CD14-positive monocyte (primary cell): ENCODE data around the gene PTPRN2. TPM values are rescaled to one million over a fixed set of nuclear protein-coding genes. Genes with fewer than 3 reads are reported as not detected.

Experiments
- DNase-seq, 3 donors: peaks; one replicate each; pipeline ENCODE4 v3.0.0-alpha.2; 2011 to 2022
- H2AFZ ChIP-seq: 2 replicates; pipeline ENCODE4 v1.6.0; 2012; ENCODE audit warnings: mild to moderate bottlenecking, low read depth, low read length, inconsistent platforms; ENCODE audit not compliant: insufficient read depth, poor library complexity, severe bottlenecking
- H3K27ac ChIP-seq, 2 donors: 1 replicate in 1 of 2; 2 replicates in 1 of 2; pipeline ENCODE4 v1.5.1; 2012 to 2013; ENCODE audit warnings: low read length in 2 of 2, control low read depth in 1 of 2, inconsistent platforms in 1 of 2, low read depth in 1 of 2, mild to moderate bottlenecking in 1 of 2
- H3K27me3 ChIP-seq, 2 donors: one replicate each; pipeline versions ENCODE4 v1.6.0 to v1.6.1; 2011 to 2013; ENCODE audit warnings: low read length in 2 of 2; ENCODE audit not compliant: control insufficient read depth in 2 of 2, insufficient read depth in 2 of 2
- H3K36me3 ChIP-seq, 2 donors: replicated peaks in 1 of 2; 1 replicate in 1 of 2; 2 replicates in 1 of 2; pipeline versions ENCODE4 v1.5.1 to v1.6.1; 2012 to 2013; ENCODE audit warnings: low read length in 2 of 2, control low read depth in 1 of 2, inconsistent platforms in 1 of 2, mild to moderate bottlenecking in 1 of 2; ENCODE audit not compliant: insufficient read depth in 2 of 2, control insufficient read depth in 1 of 2
- H3K4me1 ChIP-seq, 2 donors: 1 replicate in 1 of 2; 2 replicates in 1 of 2; pipeline versions ENCODE4 v1.5.1 to v1.6.1; 2012 to 2013; ENCODE audit warnings: low read length in 2 of 2, control low read depth in 1 of 2, inconsistent platforms in 1 of 2, mild to moderate bottlenecking in 1 of 2, moderate library complexity in 1 of 2; ENCODE audit not compliant: insufficient read depth in 2 of 2, control insufficient read depth in 1 of 2
- H3K4me2 ChIP-seq: replicated peaks from 2 replicates; pipeline ENCODE3; 2012; ENCODE audit warnings: low read length, moderate library complexity, mild to moderate bottlenecking; ENCODE audit not compliant: poor library complexity, severe bottlenecking; ENCODE audit errors: extremely low read depth
- H3K4me3 ChIP-seq, 3 experiments: fragments of 200-600 bp in 1 of 3; sonication (generic) in 1 of 3; replicated peaks in 1 of 3; 1 replicate in 2 of 3; 2 replicates in 1 of 3; pipeline ENCODE4 v1.5.1; 2011 to 2013; ENCODE audit warnings: low read length in 3 of 3, mild to moderate bottlenecking in 3 of 3, control low read depth in 2 of 3, low read depth in 2 of 3, inconsistent platforms in 1 of 3, moderate library complexity in 1 of 3
- H3K79me2 ChIP-seq: 2 replicates; pipeline ENCODE4 v1.6.0; 2012; ENCODE audit warnings: mild to moderate bottlenecking, control low read depth, inconsistent platforms, low read length, moderate library complexity; ENCODE audit not compliant: insufficient read depth
- H3K9ac ChIP-seq: 2 replicates; pipeline ENCODE4 v1.6.0; 2017; ENCODE audit warnings: low read length, mild to moderate bottlenecking; ENCODE audit not compliant: insufficient read depth, poor library complexity, severe bottlenecking
- H3K9me3 ChIP-seq, 2 donors: replicated peaks in 1 of 2; 1 replicate in 1 of 2; 2 replicates in 1 of 2; pipeline versions ENCODE4 v1.5.1 to v1.6.1; 2012 to 2013; ENCODE audit warnings: low read length in 2 of 2, control low read depth in 1 of 2; ENCODE audit not compliant: control insufficient read depth in 1 of 2, insufficient read depth in 1 of 2
- H4K20me1 ChIP-seq: 2 replicates; pipeline ENCODE4 v1.6.0; 2012; ENCODE audit warnings: mild to moderate bottlenecking, low read length, control low read depth, moderate library complexity; ENCODE audit not compliant: insufficient read depth
- H3K27ac Mint-ChIP-seq, 7 donors: one replicate each; pipeline ENCODE4 v1.8.0; 2020; ENCODE audit warnings: mild to moderate bottlenecking in 7 of 7, mixed read lengths in 7 of 7, moderate library complexity in 6 of 7, inconsistent platforms in 2 of 7
- H3K27me3 Mint-ChIP-seq, 3 donors: one replicate each; pipeline ENCODE4 v1.8.0; 2021 to 2022; ENCODE audit warnings: low read depth in 3 of 3, mild to moderate bottlenecking in 3 of 3, mixed read lengths in 3 of 3, moderate library complexity in 3 of 3, inconsistent platforms in 1 of 3
- H3K36me3 Mint-ChIP-seq, 2 donors: one replicate each; pipeline ENCODE4 v1.8.0; 2020; ENCODE audit warnings: mixed read lengths in 2 of 2, inconsistent platforms in 1 of 2, mild to moderate bottlenecking in 1 of 2
- H3K4me1 Mint-ChIP-seq: one replicate; pipeline ENCODE4 v1.8.0; 2020; ENCODE audit warnings: mild to moderate bottlenecking, mixed read lengths
- H3K4me3 Mint-ChIP-seq, 2 donors: one replicate each; pipeline ENCODE4 v1.8.0; 2020; ENCODE audit warnings: mild to moderate bottlenecking in 2 of 2, mixed read lengths in 2 of 2, moderate library complexity in 1 of 2
- H3K9me3 Mint-ChIP-seq, 7 donors: one replicate each; pipeline ENCODE4 v1.8.0; 2020 to 2022; ENCODE audit warnings: mixed read lengths in 7 of 7, mild to moderate bottlenecking in 6 of 7, moderate library complexity in 6 of 7, inconsistent platforms in 2 of 7
- CTCF ChIP-seq: fragments of 200-600 bp; IDR thresholded peaks from one replicate; pipeline ENCODE4 v1.8.0; 2022; ENCODE audit warnings: antibody characterized with exemption, mild to moderate bottlenecking
- WGBS: methylation state at CpG from one replicate; pipeline ENCODE4 v1.1.5; 2013; ENCODE audit warnings: missing lambda C conversion rate; ENCODE audit not compliant: insufficient coverage; 5-methylcytosine and 5-hydroxymethylcytosine counted together
- intact Hi-C, 2 donors: fragments of 100-400 bp; cut with micrococcal nuclease; formaldehyde crosslinking; loops; one replicate each; pipeline versions ENCODE4 v1.15.0 to v1.15.1; 2023
- polyA plus RNA-seq, 3 donors: library from polyadenylated mRNA; depleted of rRNA in 1 of 3; unstranded in 2 of 3; stranded (reverse) in 1 of 3; fragments of 300-500 nt in 2 of 3; fragments of >200 nt in 1 of 3; fragmentation: Illumina TruSeq in 2 of 3; gene quantifications; 1 replicate in 2 of 3; 2 replicates in 1 of 3; pipeline ENCODE4 v1.2.3, GENCODE V29; 2012 to 2021

Gene PTPRN2
- polyA plus RNA-seq, 3 donors = 0.25 to 1.4 (median 0.97) TPM

DNA sequence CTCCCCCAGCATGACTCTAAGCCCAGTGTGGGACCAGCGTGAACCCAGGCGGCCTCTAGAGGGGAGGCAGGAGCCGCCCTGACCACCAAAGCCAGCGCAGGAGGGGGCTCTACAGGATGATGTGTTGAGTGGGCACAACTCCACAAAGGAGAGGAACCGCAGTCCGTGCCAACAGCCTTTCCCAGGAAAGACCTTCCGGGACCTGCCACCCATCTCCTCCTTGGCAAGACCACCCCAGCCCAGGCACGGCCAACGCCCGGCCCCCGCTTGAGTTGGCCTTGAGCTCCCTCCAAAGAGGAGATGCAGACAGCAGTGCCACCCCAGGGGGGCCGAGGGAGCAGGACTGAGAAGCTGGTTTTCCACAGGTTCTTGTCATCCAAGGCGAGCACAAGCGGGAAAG lies 38.9 kb downstream of the PTPRN2 start:
- no peaks in the 10 kb centered on the region for H3K4me1 ChIP-seq
- no peak overlapping the region for H3K9ac ChIP-seq
- H4K20me1 ChIP-seq = no peaks in the 10 kb centered on the region
- no peak overlapping the region for H2AFZ ChIP-seq
- peaks cover 0 to 2% (median 0%) of the 10 kb centered on the region in 7 donors for H3K9me3 Mint-ChIP-seq
- 93% methylated on average over 9 of the region's 14 CpGs for WGBS
- H3K4me3 ChIP-seq = no peak overlapping the region
- no peaks in the 10 kb centered on the region for H3K4me1 Mint-ChIP-seq
- intact Hi-C loops = no loop called here
- no peak overlapping the region for H3K4me3 Mint-ChIP-seq
- no peaks in the 10 kb centered on the region for H3K9me3 ChIP-seq
- H3K27me3 Mint-ChIP-seq = peaks cover 3 to 6% (median 5%) of the 10 kb centered on the region in 3 donors
- no peaks in the 10 kb centered on the region for H3K27me3 ChIP-seq
- no peaks in the 10 kb centered on the region for H3K79me2 ChIP-seq
- no peak for DNase-seq
- no peak overlapping the region for H3K4me2 ChIP-seq
- no peak for TF ChIP-seq CTCF
- H3K27ac Mint-ChIP-seq = no peak overlapping the region
- H3K27ac ChIP-seq = no peak overlapping the region
- H3K36me3 Mint-ChIP-seq = no peaks in the 10 kb centered on the region
- no peaks in the 10 kb centered on the region for H3K36me3 ChIP-seq

DNA sequence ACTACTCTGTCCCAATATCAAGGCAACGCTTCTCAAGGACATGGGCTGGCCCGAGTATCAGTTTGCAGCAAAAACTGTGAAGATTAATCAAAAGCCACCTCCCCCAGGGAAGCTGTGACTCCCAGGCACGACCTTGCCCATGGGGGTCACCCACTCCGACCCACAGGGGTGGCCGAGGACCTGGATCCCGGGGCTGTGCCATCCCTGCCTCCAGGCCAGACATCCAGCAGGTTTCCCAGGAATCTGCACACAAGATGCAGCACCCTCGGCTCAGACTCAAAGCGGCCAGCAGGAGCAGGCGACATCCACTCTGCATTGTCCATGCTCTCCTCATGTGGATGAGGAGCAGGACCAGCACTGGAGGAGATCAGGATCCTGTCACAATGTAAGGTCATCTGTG lies 39.8 kb downstream of the PTPRN2 start:
- no peaks in the 10 kb centered on the region for H3K4me1 ChIP-seq
- H3K27ac ChIP-seq = no peak overlapping the region
- no peak for DNase-seq
- Mint-ChIP-seq H3K4me3 (no peak overlapping the region), H3K36me3 (no peaks in the 10 kb centered on the region), H3K9me3 (no peaks in the 10 kb centered on the region), H3K27me3 (peaks cover 3 to 6% (median 5%) of the 10 kb centered on the region in 3 donors), H3K27ac (no peak overlapping the region), H3K4me1 (no peaks in the 10 kb centered on the region)
- 90% methylated on average over 7 of the region's 9 CpGs for WGBS
- no peaks in the 10 kb centered on the region for H3K36me3 ChIP-seq
- H3K79me2 ChIP-seq = no peaks in the 10 kb centered on the region
- intact Hi-C loops = no loop called here
- no peaks in the 10 kb centered on the region for H4K20me1 ChIP-seq
- no peaks in the 10 kb centered on the region for H3K9me3 ChIP-seq
- TF ChIP-seq CTCF = no peak
- no peaks in the 10 kb centered on the region for H3K27me3 ChIP-seq
- H3K4me3 ChIP-seq = no peak overlapping the region
- H3K9ac ChIP-seq = no peak overlapping the region
- no peak overlapping the region for H3K4me2 ChIP-seq
- H2AFZ ChIP-seq = no peak overlapping the region
